Measurements from ENCODE around the gene SNX18.

SNX18 gene

DNA sequence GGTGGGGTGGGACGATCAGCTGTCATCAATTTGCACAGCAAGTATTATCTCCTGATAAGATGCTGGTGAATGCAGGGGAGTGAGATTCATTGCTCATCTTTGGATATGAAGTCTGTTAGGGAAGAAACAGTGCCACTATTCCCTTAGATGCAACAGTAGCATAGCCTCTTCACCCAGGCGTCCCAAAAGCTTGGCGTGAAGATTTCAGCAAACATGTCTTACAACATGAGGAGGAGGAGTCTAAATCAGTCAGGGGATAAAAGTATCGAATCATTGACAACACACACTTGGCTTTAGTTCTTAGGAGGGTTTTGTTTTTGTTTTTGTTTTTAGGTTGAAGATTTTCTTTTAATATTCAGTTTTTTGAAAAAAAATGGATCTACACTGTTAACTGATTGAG, 26.5 kb downstream of the SNX18 start:
- no peak for DNase-seq

DNA sequence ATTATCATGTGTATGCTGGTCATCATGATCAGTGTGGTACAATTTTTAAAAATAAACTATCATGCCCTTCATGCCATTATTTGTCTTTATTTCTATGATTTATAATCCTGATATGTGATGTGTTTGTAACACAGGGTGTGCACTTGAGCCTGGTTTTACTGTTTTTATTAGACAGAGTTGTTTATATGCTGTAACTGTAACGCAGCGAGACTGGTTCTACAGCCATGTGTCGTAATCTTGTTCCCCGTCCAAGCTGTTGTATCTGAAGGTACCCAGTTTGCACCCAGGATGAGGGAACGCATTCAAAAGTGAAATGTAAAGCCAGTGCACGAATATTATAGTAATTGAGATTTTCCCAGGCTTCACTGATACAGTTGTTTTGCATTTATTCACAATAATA, 28.2 kb downstream of the SNX18 start:
- no peak for DNase-seq

GRCh38 chr5:54547711-54548250, 30.2 kb downstream of the SNX18 start:
- DNase-seq: no peak

- no peak for DNase-seq
Measured at GRCh38 chr5:54548565-54548964, 31.0 kb downstream of the SNX18 start.

DNA sequence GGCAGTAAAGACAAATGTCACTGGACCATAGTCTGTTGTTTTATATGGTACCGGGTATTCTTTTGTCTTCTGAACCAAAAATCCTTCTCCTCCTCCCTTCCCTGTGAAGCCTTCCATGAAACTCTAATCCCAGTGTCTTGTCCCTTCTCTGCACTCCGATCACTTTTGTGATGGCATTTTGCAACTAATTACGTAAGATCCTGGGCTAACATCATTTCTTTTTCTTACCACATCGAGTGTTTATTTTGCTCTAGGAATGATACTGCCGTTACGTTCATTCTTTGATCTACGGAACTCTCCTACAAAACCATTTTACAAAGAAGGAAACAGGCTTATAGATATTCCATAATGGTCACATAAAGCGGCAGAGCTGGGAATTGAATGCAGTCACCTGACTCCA, 33.7 kb downstream of the SNX18 start:
- DNase-seq: no peak

GRCh38 chr5:54551926-54552325, 34.4 kb downstream of the SNX18 start:
- no peak for DNase-seq

- no peak for DNase-seq
Measured at GRCh38 chr5:54552446-54552845, 34.9 kb downstream of the SNX18 start.

DNA sequence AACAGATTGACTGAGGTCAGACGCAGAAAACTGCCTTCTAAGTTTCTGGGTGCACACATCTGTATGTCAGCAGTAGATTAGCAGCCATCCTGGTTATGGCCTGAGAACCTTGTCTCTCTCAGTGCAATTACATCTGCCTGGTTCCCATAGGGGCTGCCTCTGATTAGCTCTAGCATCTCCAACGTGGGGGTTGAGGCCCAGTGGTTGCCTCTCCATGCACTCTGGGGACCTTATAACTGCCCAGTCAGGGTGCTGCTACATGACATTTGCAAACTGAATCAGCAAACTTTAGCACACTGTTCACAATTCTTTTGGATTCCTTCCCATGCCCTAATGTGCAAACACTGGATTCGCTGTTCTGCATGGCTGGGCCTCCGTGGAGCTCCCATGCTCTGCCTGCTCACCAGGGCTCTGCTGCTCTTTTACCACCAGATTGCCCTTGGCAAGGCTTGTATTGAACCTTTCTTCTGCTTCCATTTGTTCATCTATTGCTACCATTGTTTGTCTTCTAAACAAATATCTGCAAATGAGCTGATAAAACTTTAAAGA, 36.2 kb downstream of the SNX18 start:
- DNase-seq: no peak

DNA sequence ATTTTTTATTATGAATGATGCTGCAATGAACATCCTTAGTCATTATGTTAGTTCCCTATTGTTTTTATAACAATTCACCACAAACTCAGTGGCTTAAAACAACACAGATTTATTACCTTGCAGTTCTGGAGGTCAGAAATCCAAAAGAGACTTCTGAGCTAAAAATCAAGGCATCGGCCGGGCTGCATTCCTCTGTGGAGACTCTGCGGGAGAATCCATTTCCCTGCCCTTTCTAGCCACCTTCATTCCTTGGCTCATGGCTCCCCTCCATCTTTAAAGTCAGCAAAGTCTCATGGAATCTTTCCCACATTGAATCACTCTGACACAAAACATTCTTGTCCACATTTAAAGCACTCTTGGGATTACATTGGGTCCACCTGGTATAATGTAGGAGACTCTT, 38.6 kb downstream of the SNX18 start:
- DNase-seq: no peak

GRCh38 chr5:54558362-54558761, 40.8 kb downstream of the SNX18 start:
- DNase-seq: no peak

- DNase-seq: no peak
Measured at GRCh38 chr5:54561651-54562050, 44.1 kb downstream of the SNX18 start.

DNA sequence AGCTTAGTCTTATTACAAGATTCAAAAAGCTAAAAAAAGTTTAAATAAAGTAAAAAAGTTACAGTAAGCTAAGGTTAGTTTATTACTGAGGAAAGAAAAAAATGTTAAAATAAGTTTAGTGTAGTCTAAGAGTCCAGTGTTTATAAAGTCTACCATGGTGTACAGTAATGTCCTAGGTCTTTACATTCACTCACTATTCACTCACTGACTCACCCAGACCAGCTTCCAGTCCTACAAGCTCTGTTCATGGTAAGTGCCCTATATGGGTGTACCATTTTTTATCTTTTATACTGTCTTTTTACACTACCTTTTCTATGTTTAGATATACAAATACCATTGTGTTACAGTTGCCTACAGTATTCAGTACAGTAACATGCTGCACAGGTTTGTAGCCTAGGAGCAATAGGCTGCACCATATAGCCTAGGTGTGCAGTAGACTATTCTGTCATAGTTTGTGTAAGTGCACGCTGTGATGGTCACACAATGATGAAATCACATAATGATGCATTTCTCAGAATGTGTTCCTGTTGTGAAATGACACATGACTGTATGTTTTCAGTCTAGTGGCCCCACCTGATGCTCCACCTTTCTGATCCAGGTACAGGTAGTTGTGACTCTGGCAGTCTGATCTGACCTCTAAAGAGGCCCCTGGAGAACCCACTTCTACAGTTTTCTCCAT, 45.7 kb downstream of the SNX18 start:
- no peak for DNase-seq

- DNase-seq: no peak
Measured at GRCh38 chr5:54567996-54568395, 50.4 kb downstream of the SNX18 start.

DNA sequence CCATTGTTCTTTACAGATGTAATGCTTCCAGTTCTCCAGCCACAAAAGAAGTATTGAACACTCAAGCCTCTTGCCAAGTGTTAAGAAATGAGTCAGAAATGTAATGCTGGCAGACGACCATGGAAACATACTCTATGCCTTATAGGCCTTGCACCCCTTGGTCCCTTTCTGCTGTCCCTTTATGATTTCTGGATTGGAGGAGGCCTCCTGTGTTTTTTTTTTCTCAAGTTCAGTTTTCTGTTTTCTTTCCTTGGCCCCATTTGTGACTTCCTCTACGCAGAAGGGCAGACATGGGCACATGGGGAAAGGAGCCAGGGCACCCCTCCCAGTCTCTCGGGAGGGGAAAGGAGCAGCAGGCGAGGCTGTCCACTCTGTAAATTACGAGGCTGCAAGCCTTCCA, 53.4 kb downstream of the SNX18 start:
- DNase-seq: no peak

DNA sequence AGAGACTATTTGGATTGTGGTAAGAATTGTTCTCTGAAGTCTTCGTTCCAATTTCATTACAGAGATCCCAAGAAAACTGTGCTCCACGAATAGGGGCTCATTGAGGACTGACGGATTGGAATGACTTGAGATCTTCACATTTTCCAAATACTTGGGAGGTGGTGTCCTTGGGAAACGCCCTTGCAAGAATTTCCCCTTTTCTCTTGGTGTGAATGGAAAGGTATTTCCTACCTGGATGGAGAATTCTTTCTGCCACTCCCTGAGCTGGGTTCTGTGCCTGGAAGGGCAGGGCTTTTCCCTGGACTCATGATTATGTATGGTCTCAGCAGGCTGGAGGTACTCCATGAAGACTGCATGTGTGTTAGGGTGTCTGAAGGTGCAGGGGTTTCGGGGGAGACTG, 53.9 kb downstream of the SNX18 start:
- DNase-seq: no peak

DNA sequence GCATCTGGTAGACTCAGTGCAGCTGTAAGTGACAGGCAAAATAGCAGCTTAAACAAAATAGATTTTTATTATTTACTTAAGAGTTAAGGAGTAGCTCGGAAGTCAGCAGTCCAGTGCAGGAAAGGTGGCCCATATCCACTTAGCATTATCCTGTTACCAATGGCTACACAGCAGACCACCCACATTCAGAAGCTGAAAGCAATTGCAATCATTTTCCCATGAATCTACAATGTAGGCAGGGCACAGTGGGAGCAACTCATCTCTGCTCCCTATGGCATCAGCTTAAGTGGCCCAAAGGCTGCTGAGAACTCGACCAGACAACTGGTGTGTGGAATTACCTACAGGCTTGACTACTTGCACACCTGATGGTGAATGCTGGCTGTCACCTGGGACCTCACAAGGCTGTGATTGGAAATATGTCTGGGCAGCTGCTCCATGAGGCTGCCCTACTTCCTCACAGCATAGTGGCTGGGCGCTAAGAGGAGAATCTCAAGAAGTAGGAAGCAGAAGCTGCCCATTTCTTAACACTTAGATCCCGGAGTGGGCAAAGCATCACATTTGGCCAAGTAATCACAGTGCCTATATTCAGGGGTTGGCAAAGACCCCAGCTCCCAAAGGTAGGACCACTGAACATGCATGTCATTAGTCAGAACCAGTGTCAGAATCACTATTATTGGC, 56.4 kb downstream of the SNX18 start:
- no peak for DNase-seq

DNA sequence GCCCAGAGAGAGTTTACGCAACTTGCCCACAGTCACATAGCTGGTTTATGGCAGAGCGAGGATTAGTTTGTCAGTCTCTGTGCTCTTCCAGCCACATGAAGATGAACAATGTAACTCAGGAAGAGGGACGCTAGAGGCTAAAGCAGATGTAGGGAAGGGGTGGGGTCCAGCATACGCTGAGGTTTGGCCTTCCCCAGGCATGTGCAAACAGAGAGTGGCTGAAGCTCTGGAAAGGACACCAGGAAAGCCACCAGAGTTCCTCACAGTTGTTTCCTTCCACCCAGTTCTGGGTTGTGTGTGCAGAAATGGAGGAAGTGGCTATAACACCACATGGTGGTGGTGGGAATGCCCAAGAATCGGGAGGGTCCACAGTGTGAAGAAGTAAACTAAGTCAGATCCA, 60.0 kb downstream of the SNX18 start:
- no peak for DNase-seq

GRCh38 chr5:54577937-54578653, 60.5 kb downstream of the SNX18 start:
- no peak for DNase-seq

DNA sequence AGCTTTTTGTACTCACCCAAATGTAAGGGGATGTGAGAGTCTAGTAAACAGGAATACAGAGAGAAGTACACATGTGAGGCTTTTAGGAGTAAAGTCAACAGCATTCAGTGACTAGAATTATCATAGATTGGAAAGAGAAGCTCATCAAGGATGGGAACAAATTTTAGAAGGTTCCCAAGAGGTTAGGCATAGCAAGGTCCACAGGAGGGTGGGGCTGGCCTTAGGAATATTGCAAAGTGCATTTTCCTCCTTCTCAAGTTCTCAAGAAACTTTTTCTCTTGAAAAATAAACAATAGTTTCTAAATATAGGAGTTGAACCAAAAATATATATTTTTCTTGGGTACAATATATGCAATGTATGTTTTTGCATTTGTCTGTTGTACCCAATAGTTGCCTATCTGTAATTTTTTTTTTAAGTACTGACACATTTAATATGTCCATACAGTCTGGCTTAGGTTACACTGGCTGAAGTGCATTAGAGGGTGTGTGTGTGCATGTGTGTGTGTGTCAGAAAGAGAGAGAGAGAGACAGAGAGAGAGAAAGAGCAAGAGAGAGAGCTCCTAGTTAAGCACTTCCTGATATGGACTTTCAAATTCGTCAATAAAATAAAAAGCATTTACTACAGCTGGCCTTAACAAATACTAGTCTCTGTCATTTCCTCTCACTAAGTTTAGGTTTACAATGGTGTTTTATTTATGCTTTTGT, 62.2 kb downstream of the SNX18 start:
- DNase-seq: no peak

DNA sequence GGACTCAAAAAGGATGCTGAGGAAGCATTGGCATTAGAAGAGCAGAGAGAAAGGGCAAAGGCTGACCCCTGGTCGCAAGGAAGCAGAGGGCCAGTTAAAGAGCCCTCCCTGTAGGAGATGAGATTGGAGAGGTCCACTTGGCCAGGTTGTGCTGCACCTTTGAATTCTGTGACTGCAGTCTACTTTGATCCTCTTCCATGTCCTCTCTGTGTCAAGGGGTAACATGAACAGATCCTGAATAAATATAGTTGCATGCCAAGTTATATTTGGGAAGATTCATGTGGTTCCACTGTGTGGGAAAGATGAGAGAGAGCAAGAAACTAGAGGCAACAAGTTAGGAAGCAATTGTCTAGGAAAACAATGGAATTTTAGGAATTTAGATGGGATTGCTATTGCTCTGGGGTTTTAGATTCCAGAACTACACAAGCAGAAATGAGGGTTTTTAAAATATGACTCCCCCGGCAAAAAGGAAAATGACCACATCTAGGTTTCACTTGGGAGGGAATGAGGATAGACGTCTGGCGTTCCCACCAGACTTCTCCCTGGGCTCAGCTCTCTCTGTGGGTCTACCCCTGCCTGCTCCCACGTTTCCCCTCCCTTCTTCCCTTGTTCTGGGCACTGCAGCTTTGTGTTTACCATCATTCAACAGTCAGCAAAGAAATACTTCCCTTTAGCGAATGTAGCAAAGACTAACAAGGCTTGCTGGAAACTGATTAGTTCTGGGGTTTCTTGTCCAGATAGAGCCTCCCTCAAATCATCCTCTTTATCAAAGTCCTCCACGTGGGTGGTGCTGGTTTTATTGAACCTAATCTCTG, 63.6 kb downstream of the SNX18 start:
- no peak for DNase-seq

DNA sequence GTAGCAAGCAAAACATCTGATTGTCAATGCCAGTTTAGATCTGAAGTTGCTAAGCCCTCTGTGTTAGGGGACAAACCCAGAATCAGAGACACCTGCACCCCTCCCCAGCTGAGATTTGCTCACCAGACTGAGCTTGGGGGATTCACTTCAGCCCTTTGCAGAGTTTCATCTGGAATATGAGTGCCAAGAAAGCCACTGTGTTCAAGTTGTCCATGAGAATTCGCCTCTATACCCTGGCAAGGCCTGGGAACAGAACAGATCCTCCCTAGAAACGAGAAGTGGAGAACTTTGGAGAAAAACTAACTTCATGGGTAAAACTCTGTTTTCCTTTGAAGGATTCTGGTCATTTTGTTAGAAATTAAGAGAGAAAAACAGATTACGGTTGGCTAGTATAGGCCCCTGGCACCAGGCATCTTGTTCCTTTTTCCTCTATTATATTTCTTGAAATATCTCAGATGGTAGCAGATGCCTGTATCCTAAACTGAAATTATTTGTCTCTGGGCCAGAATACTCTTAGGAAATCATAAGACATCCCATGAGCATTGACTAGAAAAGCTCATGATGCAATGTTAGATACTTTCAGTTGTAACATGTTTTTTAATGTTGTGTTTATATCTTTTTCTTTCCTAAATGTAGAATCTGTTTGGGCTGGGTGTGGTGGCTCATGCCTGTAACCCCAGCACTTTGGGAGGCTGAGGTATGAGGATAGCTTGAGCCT, 64.4 kb downstream of the SNX18 start:
- DNase-seq: no peak

All from retina (tissue), 1 donor.